ENCODE results near the gene SLC15A4.

DNA sequence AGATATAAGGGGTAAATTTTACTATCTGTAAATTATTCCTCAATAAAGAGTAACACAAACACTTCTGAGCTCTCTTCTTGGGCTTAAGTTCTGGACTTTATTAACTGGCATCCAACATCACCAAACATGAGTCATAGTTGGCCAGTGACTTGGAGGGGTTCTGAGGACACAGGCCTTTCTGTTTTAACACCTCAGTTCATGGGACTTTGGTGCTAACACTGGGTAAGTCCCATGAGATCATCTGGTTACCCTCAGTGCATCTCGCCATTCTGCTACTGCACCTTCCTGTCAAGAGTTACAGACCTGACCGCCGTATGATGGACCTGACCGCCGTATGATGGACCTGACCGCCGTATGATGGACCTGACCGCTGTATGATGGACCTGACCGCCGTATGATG is 9.9 kb downstream of the SLC15A4 start:
- TF ChIP-seq POLR2A (IDR thresholded peaks at IDR 0.05; ENCODE audit: low read depth, low read length), result no peak
- no peak for TF ChIP-seq TAF1 (IDR thresholded peaks at IDR 0.05; ENCODE audit: borderline replicate concordance, low read depth, low read length)
- TF ChIP-seq POLR2AphosphoS5 (IDR thresholded peaks at IDR 0.05; ENCODE audit: low read depth, low read length), result 0 out of 2 replicates have a peak, but pooled peaks have one; percentile 17
